Esophagus (tissue), 2 donors: Measurements from ENCODE around the gene RPL5. TPM values are rescaled to one million over a fixed set of nuclear protein-coding genes. Genes with fewer than 3 reads are reported as not detected.
A peak's percentile ranks its signal among the peaks of the same experiment; 100 is the strongest.

Experiments
- H3K27ac ChIP-seq, 2 donors: one replicate each; pipeline ENCODE4 v1.5.1; 2013; ENCODE audit warnings: low read depth in 2 of 2, mild to moderate bottlenecking in 2 of 2, inconsistent platforms in 1 of 2, low read length in 1 of 2, moderate library complexity in 1 of 2
- H3K27me3 ChIP-seq, 2 donors: one replicate each; pipeline ENCODE4 v1.6.1; 2013; ENCODE audit warnings: low read length in 2 of 2, control low read depth in 1 of 2, mild to moderate bottlenecking in 1 of 2; ENCODE audit not compliant: insufficient read depth in 2 of 2, control insufficient read depth in 1 of 2
- H3K36me3 ChIP-seq, 2 donors: one replicate each; pipeline ENCODE4 v1.6.1; 2013; ENCODE audit warnings: low read length in 1 of 2; ENCODE audit not compliant: control insufficient read depth in 2 of 2, insufficient read depth in 2 of 2
- H3K4me1 ChIP-seq, 2 donors: one replicate each; pipeline ENCODE4 v1.6.1; 2013; ENCODE audit warnings: low read length in 1 of 2; ENCODE audit not compliant: control insufficient read depth in 2 of 2, insufficient read depth in 2 of 2
- H3K4me3 ChIP-seq, 2 donors: one replicate each; pipeline ENCODE4 v1.5.1; 2013; ENCODE audit warnings: low read length in 2 of 2, mild to moderate bottlenecking in 2 of 2, low read depth in 1 of 2, moderate library complexity in 1 of 2
- H3K9me3 ChIP-seq, 2 donors: one replicate each; pipeline ENCODE4 v1.6.1; 2013; ENCODE audit warnings: mild to moderate bottlenecking in 2 of 2, low read depth in 1 of 2, low read length in 1 of 2, moderate library complexity in 1 of 2; ENCODE audit not compliant: control insufficient read depth in 2 of 2, insufficient read depth in 1 of 2
- WGBS, 2 donors: extraction: QIAGEN DNeasy Blood & Tissue Kit; methylation state at CpG; one replicate each; pipeline ENCODE4 v1.1.7; 2013; 5-methylcytosine and 5-hydroxymethylcytosine counted together
- polyA plus RNA-seq, 2 donors: library from polyadenylated mRNA; stranded (reverse); fragments of 200-250 nt; gene quantifications; one replicate each; pipeline ENCODE4 v1.2.3, GENCODE V29; 2013
- donor health status: healthy with polysubstance abuse.
- donor health status: Bipolar disorder and iron deficiency.

The RPL5 gene
- polyA plus RNA-seq, 2 donors, result 1,458 to 1,852 TPM

GRCh38 chr1:92883297-92883696 is 51.5 kb downstream of the RPL5 start:
- H3K27ac ChIP-seq, result peak overlapping the region in 1 of 2 donors; percentile 13
- no peaks in the 10 kb centered on the region for H3K4me1 ChIP-seq

GRCh38 chr1:92884195-92884594 is 52.4 kb downstream of the RPL5 start:
- Histone ChIP-seq H3K4me1 (no peaks in the 10 kb centered on the region), H3K27ac (no peak overlapping the region), H3K9me3 (no peaks in the 10 kb centered on the region), H3K27me3 (no peaks in the 10 kb centered on the region), H3K4me3 (no peak overlapping the region), H3K36me3 (no peaks in the 10 kb centered on the region)
- 94 to 98% methylated on average over 1 of the region's 1 CpG for WGBS, 2 donors

More at GRCh38 chr1:92883297-92883696, 51.5 kb downstream of the RPL5 start:
- no peaks in the 10 kb centered on the region for H3K9me3 ChIP-seq
- no peak overlapping the region for H3K4me3 ChIP-seq
- H3K36me3 ChIP-seq, result no peaks in the 10 kb centered on the region
- no peaks in the 10 kb centered on the region for H3K27me3 ChIP-seq

GRCh38 chr1:92886886-92887419 is 55.1 kb downstream of the RPL5 start:
- 85 to 92% methylated on average over 2 of the region's 2 CpGs for WGBS, 2 donors
- H3K27ac ChIP-seq, result no peak overlapping the region
- H3K36me3 ChIP-seq, result no peaks in the 10 kb centered on the region
- no peaks in the 10 kb centered on the region for H3K9me3 ChIP-seq
- no peaks in the 10 kb centered on the region for H3K4me1 ChIP-seq
- no peaks in the 10 kb centered on the region for H3K27me3 ChIP-seq
- no peak overlapping the region for H3K4me3 ChIP-seq

GRCh38 chr1:92887465-92887864 is 55.6 kb downstream of the RPL5 start:
- 98% methylated on average over 2 of the region's 2 CpGs for WGBS, 2 donors
- H3K27ac ChIP-seq, result no peak overlapping the region
- no peak overlapping the region for H3K4me3 ChIP-seq
- H3K9me3 ChIP-seq, result no peaks in the 10 kb centered on the region
- H3K27me3 ChIP-seq, result no peaks in the 10 kb centered on the region
- H3K4me1 ChIP-seq, result no peaks in the 10 kb centered on the region
- H3K36me3 ChIP-seq, result no peaks in the 10 kb centered on the region

Other genes with a start within 250 kb of the RPL5 start
- 1 to 10 TPM; 1.6 to 1.9 TPM for gene EVI5, start 46.9 kb upstream of the RPL5 start, polyA plus RNA-seq
- 1 to 10 TPM; 2.3 to 4.5 TPM for gene DIPK1A, start 129.4 kb downstream of the RPL5 start, polyA plus RNA-seq
- gene MTF2, start 247.2 kb downstream of the RPL5 start, polyA plus RNA-seq, result 1 to 10 TPM; 4.7 to 7.8 TPM